AG09319 (cell line): Measurements from ENCODE around the gene TSSK3.

Experiments used
- DNase-seq: peaks from one replicate; pipeline ENCODE4 v3.0.0-alpha.2; 2010; ENCODE audit warnings: low read depth; ENCODE audit errors: extremely low read depth
- CTCF ChIP-seq: IDR thresholded peaks from 2 replicates; pipeline ENCODE4 v1.5.1; 2011; ENCODE audit warnings: low read depth, mild to moderate bottlenecking, inconsistent platforms, low read length, moderate library complexity

TSSK3 gene

GRCh38 chr1:32386676-32387392 is 24.5 kb downstream of the TSSK3 start:
- DNase-seq, result no peak
- no peak for TF ChIP-seq CTCF

GRCh38 chr1:32388641-32389040 is 26.3 kb downstream of the TSSK3 start:
- DNase-seq, result no peak
- no peak for TF ChIP-seq CTCF

- no peak for TF ChIP-seq CTCF
- no peak for DNase-seq
These were observed 28.8 kb downstream of the TSSK3 start for GRCh38 chr1:32390904-32391870.

- no peak for TF ChIP-seq CTCF
- no peak for DNase-seq
These were observed 30.0 kb downstream of the TSSK3 start for GRCh38 chr1:32392325-32392724.

- TF ChIP-seq CTCF, result no peak
- no peak for DNase-seq
These were observed 30.8 kb downstream of the TSSK3 start for GRCh38 chr1:32393136-32393535.

GRCh38 chr1:32393832-32394140 is 31.4 kb downstream of the TSSK3 start:
- DNase-seq, result no peak
- TF ChIP-seq CTCF, result no peak
